Caco-2 (cell line): ENCODE data around the gene HHAT. TPM values are rescaled to one million over a fixed set of nuclear protein-coding genes. Genes with fewer than 3 reads are reported as not detected.

ENCODE experiments used
- BruUV-seq: library from RNA; stranded (reverse); fragments of 400-500 nt; replicated peaks from 2 replicates; lab custom pipeline; 2021; lab: Mats Ljungman, UMichigan
- CTCF ChIA-PET: fragments of 300-600 bp; sonication (Branson Sonifier 250); formaldehyde crosslinking; loops from one replicate; lab custom pipeline; 2022; ENCODE audit warnings: antibody characterized with exemption; lab: Charles Lee
- POLR2A ChIA-PET: fragments of 300-600 bp; sonication (Branson Sonifier 250); formaldehyde crosslinking; loops from one replicate; lab custom pipeline; 2022; ENCODE audit warnings: antibody characterized with exemption; lab: Charles Lee
- DNase-seq, 2 experiments: peaks; one replicate each; pipeline versions ENCODE4 v3.0.0 to v3.0.0-alpha.2; 2020 to 2022
- H3K27me3 ChIP-seq: replicated peaks from 2 replicates; pipeline ENCODE4 v1.6.0; 2011; ENCODE audit warnings: low read length; ENCODE audit not compliant: control insufficient read depth, insufficient read depth
- H3K36me3 ChIP-seq: 2 replicates; pipeline ENCODE4 v1.5.1; 2011; ENCODE audit warnings: low read length; ENCODE audit not compliant: control insufficient read depth, insufficient read depth
- H3K4me1 ChIP-seq: fragments of 250-450 bp; sonication (Bioruptor Pico); 2 replicates; pipeline ENCODE4 v1.5.1; 2020; ENCODE audit warnings: mild to moderate bottlenecking
- H3K4me3 ChIP-seq: 2 replicates; pipeline ENCODE4 v1.5.1; 2011; ENCODE audit warnings: low read depth, mild to moderate bottlenecking, control low read depth, low read length
- H3K9me3 ChIP-seq: fragments of 250-450 bp; sonication (Bioruptor Pico); 2 replicates; pipeline ENCODE4 v1.5.1; 2020; ENCODE audit warnings: mild to moderate bottlenecking, moderate library complexity
- H3K27ac Mint-ChIP-seq: one replicate; pipeline ENCODE4 v1.8.0; 2022; ENCODE audit warnings: mixed read lengths; ENCODE audit not compliant: unreplicated experiment
- H3K27me3 Mint-ChIP-seq: one replicate; pipeline ENCODE4 v1.8.0; 2022; ENCODE audit warnings: mixed read lengths; ENCODE audit not compliant: insufficient read depth, unreplicated experiment
- H3K36me3 Mint-ChIP-seq: one replicate; pipeline ENCODE4 v1.8.0; 2022; ENCODE audit warnings: mild to moderate bottlenecking, mixed read lengths; ENCODE audit not compliant: insufficient read depth, unreplicated experiment
- H3K4me1 Mint-ChIP-seq: one replicate; pipeline ENCODE4 v1.8.0; 2022; ENCODE audit warnings: low read depth, mixed read lengths; ENCODE audit not compliant: unreplicated experiment
- H3K4me3 Mint-ChIP-seq: one replicate; pipeline ENCODE4 v1.8.0; 2022; ENCODE audit warnings: mild to moderate bottlenecking, moderate library complexity, mixed read lengths; ENCODE audit not compliant: unreplicated experiment
- H3K9me3 Mint-ChIP-seq: one replicate; pipeline ENCODE4 v1.8.0; 2022; ENCODE audit warnings: mixed read lengths; ENCODE audit not compliant: unreplicated experiment
- CTCF ChIP-seq, 2 experiments: fragments of 200-600 bp in 1 of 2; IDR thresholded peaks; 1 replicate in 1 of 2; 2 replicates in 1 of 2; pipeline versions ENCODE4 v1.5.1 to v1.8.0; 2011 to 2022; ENCODE audit warnings: antibody characterized with exemption in 1 of 2, control low read depth in 1 of 2, inconsistent platforms in 1 of 2, low read depth in 1 of 2, low read length in 1 of 2, mild to moderate bottlenecking in 1 of 2, moderate library complexity in 1 of 2; ENCODE audit not compliant: insufficient read depth in 1 of 2, severe bottlenecking in 1 of 2, unreplicated experiment in 1 of 2
- intact Hi-C: fragments of 100-400 bp; cut with micrococcal nuclease; formaldehyde crosslinking; loops from one replicate; pipeline ENCODE4 v1.10.0; 2022; ENCODE audit not compliant: unreplicated experiment
- total RNA-seq: library from RNA; stranded (reverse); gene quantifications from 2 replicates; pipeline ENCODE4 v1.2.3, GENCODE V29; 2022

HHAT gene
- total RNA-seq, 1 experiment from 2014 or later = 3.9 TPM

DNA sequence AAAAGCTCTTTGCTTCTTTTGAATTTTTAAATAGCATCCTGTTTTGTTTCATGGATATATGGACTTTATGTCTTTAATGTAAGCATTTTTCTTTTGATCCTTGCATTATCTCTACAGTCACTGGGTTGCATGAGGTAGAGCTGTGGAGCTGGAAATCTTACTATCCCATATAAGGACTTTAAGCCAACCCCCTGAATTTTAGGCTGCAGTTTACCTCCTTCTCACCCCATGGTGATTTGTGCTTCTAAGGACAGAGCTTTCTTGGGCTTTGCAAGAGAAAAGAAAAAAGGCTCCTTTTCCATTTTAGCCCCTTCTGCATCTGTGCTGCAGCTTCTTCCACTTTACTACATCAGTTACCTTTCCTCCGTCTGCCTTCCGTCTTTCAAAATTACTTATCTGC, 373.8 kb downstream of the HHAT start:
- H3K27me3 ChIP-seq = no peaks in the 10 kb centered on the region
- intact Hi-C loops = no loop called here
- H3K36me3 ChIP-seq = no peaks in the 10 kb centered on the region
- H3K9me3 Mint-ChIP-seq = peaks cover 12% of the 10 kb centered on the region
- no peaks in the 10 kb centered on the region for H3K9me3 ChIP-seq
- ChIA-PET CTCF (no interaction called here), POLR2A (no interaction called here)
- H3K4me1 Mint-ChIP-seq = no peaks in the 10 kb centered on the region
- no peaks in the 10 kb centered on the region for H3K36me3 Mint-ChIP-seq
- H3K27ac Mint-ChIP-seq = no peak overlapping the region
- no peak for DNase-seq
- peaks cover 14% of the 10 kb centered on the region for H3K27me3 Mint-ChIP-seq
- no TSS peak for BruUV-seq
- TF ChIP-seq CTCF (IDR thresholded peaks at IDR 0.05; ENCODE audit: insufficient read depth in 1 of 2, low read depth in 1 of 2, low read length in 1 of 2, severe bottlenecking in 1 of 2, unreplicated experiment in 1 of 2) = no peak
- no peak overlapping the region for H3K4me3 Mint-ChIP-seq
- H3K4me3 ChIP-seq = no peak overlapping the region
- no peaks in the 10 kb centered on the region for H3K4me1 ChIP-seq

GRCh38 chr1:210703593-210703992, 374.9 kb downstream of the HHAT start:
- Mint-ChIP-seq H3K4me3 (no peak overlapping the region), H3K36me3 (no peaks in the 10 kb centered on the region), H3K27ac (no peak overlapping the region), H3K4me1 (no peaks in the 10 kb centered on the region), H3K9me3 (peaks cover 12% of the 10 kb centered on the region), H3K27me3 (peaks cover 13% of the 10 kb centered on the region)
- CTCF ChIA-PET = no interaction called here
- Histone ChIP-seq H3K4me3 (no peak overlapping the region), H3K4me1 (no peaks in the 10 kb centered on the region), H3K9me3 (no peaks in the 10 kb centered on the region), H3K27me3 (no peaks in the 10 kb centered on the region), H3K36me3 (no peaks in the 10 kb centered on the region)
- BruUV-seq = no TSS peak
- POLR2A ChIA-PET = no interaction called here
- no peak for DNase-seq
- intact Hi-C loops = no loop called here
- no peak for TF ChIP-seq CTCF (IDR thresholded peaks at IDR 0.05; ENCODE audit: insufficient read depth in 1 of 2, low read depth in 1 of 2, low read length in 1 of 2, severe bottlenecking in 1 of 2, unreplicated experiment in 1 of 2)

DNA sequence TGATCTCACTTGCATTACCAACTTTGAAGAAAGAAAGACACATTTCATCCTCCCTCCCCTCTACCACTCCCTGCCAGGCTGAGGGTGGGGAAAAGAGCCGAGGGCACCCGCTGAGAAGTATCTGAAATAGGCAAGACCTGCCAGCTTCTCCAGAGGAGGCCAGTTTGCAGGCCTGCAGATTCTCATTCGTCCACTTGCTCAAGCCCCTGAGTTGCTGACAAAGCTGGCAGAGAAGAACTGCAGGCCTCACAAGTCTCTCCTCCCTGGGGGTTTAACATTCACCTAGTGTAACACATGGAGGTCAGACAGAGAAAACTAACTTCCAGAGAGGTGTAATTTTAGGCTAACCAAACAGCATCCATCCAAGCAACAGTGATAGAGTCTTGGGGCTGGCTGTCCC, 376.4 kb downstream of the HHAT start:
- Mint-ChIP-seq H3K27me3 (peaks cover 12% of the 10 kb centered on the region), H3K4me3 (no peak overlapping the region), H3K9me3 (peaks cover 12% of the 10 kb centered on the region), H3K27ac (no peak overlapping the region), H3K4me1 (no peaks in the 10 kb centered on the region), H3K36me3 (no peaks in the 10 kb centered on the region)
- CTCF ChIA-PET = no interaction called here
- no TSS peak for BruUV-seq
- Histone ChIP-seq H3K9me3 (no peaks in the 10 kb centered on the region), H3K36me3 (no peaks in the 10 kb centered on the region), H3K27me3 (no peaks in the 10 kb centered on the region), H3K4me1 (no peaks in the 10 kb centered on the region), H3K4me3 (no peak overlapping the region)
- no peak for DNase-seq
- POLR2A ChIA-PET = no interaction called here
- intact Hi-C loops = no loop called here
- no peak for TF ChIP-seq CTCF (IDR thresholded peaks at IDR 0.05; ENCODE audit: insufficient read depth in 1 of 2, low read depth in 1 of 2, low read length in 1 of 2, severe bottlenecking in 1 of 2, unreplicated experiment in 1 of 2)
